ENCODE results near the gene TMEM250. TPM values are rescaled to one million over a fixed set of nuclear protein-coding genes. Genes with fewer than 3 reads are reported as not detected.

Gene TMEM250
- total RNA-seq, 1 donor from 2014 or later = 25.0 TPM

DNA sequence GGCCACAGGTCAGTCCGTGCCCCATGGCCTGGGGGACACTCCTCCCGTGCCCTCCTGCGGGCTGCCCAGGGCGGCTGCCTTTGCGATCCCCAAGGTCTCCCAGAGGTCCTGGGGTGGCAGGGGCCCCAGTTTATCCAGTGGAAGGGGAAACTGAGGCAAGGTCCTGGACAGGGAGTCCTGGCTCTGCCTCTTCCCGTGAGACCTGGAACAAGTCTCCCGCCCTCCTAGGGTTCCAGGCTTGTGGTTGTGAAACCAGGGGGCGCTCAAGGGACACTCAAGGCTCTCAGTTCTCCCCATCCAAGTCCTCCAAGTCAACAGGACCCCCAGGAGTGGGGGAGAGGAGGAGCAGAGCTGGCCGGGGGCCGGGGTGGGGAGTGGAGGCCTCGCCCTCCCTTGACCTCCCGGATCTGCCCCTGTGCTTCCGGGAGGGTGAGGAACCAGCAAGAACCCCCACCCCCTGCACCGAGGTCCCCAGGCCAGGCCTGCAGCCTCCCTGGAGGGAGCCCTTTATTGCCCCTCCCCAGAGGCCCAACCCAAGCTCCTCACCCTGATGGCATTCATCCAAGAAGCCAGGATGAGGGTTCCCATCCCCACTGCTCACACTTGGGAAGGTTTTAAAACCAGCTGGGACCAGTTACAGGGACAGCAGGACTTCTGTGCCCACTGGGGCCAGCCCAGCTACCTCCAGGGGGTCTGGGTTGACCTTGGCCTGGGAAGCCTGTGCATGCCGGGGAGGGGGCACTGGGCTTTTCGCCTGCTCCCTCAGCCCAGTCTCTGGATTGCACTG is 24.7 kb upstream of the TMEM250 start:
- Histone ChIP-seq H3K27me3 (no peaks in the 10 kb centered on the region), H3K4me3 (no peak overlapping the region), H3K27ac (no peak overlapping the region), H3K4me1 (no peaks in the 10 kb centered on the region), H3K9me3 (no peaks in the 10 kb centered on the region), H3K36me3 (no peaks in the 10 kb centered on the region)
- intact Hi-C loops (cut with DNase I) = no loop called here
- no peak for DNase-seq (ENCODE audit: extremely low spot score in 2 of 2)
- TF ChIP-seq POLR2AphosphoS5 (IDR thresholded peaks at IDR 0.05; ENCODE audit: insufficient read depth in 1 of 2, low read depth in 1 of 2) (no peak), POLR2A (IDR thresholded peaks at IDR 0.05) (no peak)
- TF ChIP-seq, protein P1, sequence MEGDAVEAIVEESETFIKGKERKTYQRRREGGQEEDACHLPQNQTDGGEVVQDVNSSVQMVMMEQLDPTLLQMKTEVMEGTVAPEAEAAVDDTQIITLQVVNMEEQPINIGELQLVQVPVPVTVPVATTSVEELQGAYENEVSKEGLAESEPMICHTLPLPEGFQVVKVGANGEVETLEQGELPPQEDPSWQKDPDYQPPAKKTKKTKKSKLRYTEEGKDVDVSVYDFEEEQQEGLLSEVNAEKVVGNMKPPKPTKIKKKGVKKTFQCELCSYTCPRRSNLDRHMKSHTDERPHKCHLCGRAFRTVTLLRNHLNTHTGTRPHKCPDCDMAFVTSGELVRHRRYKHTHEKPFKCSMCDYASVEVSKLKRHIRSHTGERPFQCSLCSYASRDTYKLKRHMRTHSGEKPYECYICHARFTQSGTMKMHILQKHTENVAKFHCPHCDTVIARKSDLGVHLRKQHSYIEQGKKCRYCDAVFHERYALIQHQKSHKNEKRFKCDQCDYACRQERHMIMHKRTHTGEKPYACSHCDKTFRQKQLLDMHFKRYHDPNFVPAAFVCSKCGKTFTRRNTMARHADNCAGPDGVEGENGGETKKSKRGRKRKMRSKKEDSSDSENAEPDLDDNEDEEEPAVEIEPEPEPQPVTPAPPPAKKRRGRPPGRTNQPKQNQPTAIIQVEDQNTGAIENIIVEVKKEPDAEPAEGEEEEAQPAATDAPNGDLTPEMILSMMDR (IDR thresholded peaks at IDR 0.05) = no peak

DNA sequence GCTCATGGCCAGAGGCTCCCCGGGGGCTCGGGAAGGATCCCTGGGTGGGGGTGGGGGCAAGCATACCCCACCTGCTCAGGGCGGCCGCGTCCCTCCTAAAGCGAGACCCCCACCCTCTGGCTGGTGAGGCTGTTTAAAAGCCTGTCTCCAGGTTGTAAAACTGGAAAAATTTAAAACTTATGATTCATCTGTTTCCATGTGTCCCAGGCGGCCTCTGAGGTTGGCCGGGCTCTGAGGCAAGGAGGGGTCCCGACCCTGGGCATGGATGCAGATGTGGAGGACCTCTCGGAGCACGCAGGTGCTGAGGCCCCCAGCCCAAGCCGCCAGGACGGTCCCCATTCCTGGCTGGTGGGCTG is 24.2 kb upstream of the TMEM250 start:
- Histone ChIP-seq H3K27ac (no peak overlapping the region), H3K36me3 (no peaks in the 10 kb centered on the region), H3K27me3 (no peaks in the 10 kb centered on the region), H3K4me3 (no peak overlapping the region), H3K4me1 (no peaks in the 10 kb centered on the region), H3K9me3 (no peaks in the 10 kb centered on the region)
- TF ChIP-seq POLR2A (IDR thresholded peaks at IDR 0.05) (no peak), POLR2AphosphoS5 (IDR thresholded peaks at IDR 0.05; ENCODE audit: insufficient read depth in 1 of 2, low read depth in 1 of 2) (no peak)
- TF ChIP-seq, protein P1 (IDR thresholded peaks at IDR 0.05) = no peak
- DNase-seq (ENCODE audit: extremely low spot score in 2 of 2) = no peak
- intact Hi-C loops (cut with DNase I) = no loop called here

DNA sequence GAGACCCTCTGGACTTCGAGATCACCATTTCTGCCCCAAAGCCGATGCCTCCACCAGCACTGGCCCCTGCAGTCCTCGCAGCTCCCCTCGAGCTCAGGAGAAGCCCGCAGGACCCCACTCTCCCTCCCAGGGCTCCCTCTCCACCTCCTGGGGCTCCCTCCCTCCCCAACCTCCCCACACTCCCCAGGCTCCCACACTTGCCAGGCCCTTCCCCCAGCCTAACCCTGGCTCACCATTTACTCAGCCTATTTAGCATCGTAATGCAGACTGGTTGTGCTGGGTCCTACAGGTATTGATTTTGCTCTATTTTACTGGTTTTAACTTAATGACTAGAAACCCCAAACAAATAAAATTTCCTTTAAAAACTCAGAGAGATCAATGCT is 23.7 kb upstream of the TMEM250 start:
- H3K9me3 ChIP-seq = no peaks in the 10 kb centered on the region
- TF ChIP-seq, protein P1 (IDR thresholded peaks at IDR 0.05) = no peak
- no peak for TF ChIP-seq POLR2A (IDR thresholded peaks at IDR 0.05)
- no peak for TF ChIP-seq POLR2AphosphoS5 (IDR thresholded peaks at IDR 0.05; ENCODE audit: insufficient read depth in 1 of 2, low read depth in 1 of 2)
- no peaks in the 10 kb centered on the region for H3K4me1 ChIP-seq
- H3K27me3 ChIP-seq = no peaks in the 10 kb centered on the region
- no peaks in the 10 kb centered on the region for H3K36me3 ChIP-seq
- intact Hi-C loops (cut with DNase I) = no loop called here
- DNase-seq (ENCODE audit: extremely low spot score in 2 of 2) = no peak
- no peak overlapping the region for H3K4me3 ChIP-seq
- H3K27ac ChIP-seq = no peak overlapping the region

DNA sequence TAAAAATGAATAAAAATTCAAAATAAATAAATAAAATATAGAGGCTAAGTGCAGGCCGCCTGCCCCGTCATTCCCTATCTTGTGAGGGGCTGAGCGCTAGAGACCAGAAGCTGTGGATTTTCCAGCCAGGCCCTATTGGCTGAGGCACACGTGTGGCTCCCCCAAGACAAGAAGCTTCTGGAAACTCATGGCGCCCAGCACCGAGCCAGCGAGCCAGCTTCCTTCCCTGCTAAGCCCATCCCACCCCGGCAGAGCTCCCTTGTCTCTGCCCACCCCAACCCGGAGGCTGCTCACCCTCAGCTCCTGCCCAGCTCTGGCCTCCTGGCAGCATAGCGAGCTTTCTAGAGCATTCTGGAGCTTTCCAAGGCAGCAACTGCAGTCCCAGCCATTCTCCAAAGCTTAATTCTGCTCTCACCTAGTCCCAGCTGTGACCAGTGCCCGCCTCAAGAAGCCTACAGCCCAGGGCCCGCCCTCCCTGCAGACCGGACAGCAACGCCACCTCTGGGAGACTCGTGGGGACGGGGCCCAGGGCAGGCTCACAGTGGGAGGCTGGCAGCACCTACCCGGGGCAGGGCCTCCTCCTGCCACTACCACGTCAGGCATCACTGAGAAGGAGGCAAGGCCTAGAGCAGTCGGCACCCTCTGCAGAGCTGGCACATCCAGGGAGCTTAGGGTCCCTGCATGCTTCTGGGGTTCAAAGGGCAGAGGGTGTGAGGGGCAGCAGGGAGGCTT is 23.2 kb upstream of the TMEM250 start:
- Histone ChIP-seq H3K27ac (no peak overlapping the region), H3K4me1 (no peaks in the 10 kb centered on the region), H3K27me3 (no peaks in the 10 kb centered on the region), H3K4me3 (no peak overlapping the region), H3K9me3 (no peaks in the 10 kb centered on the region), H3K36me3 (no peaks in the 10 kb centered on the region)
- intact Hi-C loops (cut with DNase I) = no loop called here
- TF ChIP-seq POLR2A (IDR thresholded peaks at IDR 0.05) (no peak), POLR2AphosphoS5 (IDR thresholded peaks at IDR 0.05; ENCODE audit: insufficient read depth in 1 of 2, low read depth in 1 of 2) (no peak)
- TF ChIP-seq, protein P1 (IDR thresholded peaks at IDR 0.05) = no peak
- DNase-seq (ENCODE audit: extremely low spot score in 2 of 2) = no peak

DNA sequence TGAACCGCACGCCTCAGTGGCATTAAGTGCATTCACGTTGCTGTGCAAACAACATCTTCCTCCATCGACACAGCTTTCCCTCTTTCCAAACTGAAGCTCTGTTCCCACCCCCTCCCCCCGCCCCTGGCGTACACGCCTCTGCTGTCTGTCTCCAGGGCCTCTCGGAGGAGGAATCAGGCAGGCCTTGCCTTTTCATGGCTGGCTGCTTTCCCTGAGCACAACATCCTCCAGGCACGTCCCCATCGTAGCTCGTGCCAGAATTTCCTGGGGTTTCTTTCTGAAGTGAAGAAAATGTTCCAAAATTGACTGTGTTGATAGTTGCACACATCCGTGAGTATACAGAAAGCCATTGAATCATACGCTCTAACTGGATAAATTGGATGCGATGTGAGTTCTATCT is 22.3 kb upstream of the TMEM250 start:
- H3K4me3 ChIP-seq = no peak overlapping the region
- H3K27ac ChIP-seq = no peak overlapping the region
- no peaks in the 10 kb centered on the region for H3K27me3 ChIP-seq
- H3K4me1 ChIP-seq = no peaks in the 10 kb centered on the region
- no peak for DNase-seq (ENCODE audit: extremely low spot score in 2 of 2)
- no peaks in the 10 kb centered on the region for H3K9me3 ChIP-seq
- H3K36me3 ChIP-seq = no peaks in the 10 kb centered on the region
- TF ChIP-seq, protein P1 (IDR thresholded peaks at IDR 0.05) = no peak
- TF ChIP-seq POLR2A (IDR thresholded peaks at IDR 0.05) (no peak), POLR2AphosphoS5 (IDR thresholded peaks at IDR 0.05; ENCODE audit: insufficient read depth in 1 of 2, low read depth in 1 of 2) (no peak)
- intact Hi-C loops (cut with DNase I) = no loop called here
